Fibroblast of the aortic adventitia (primary cell): ENCODE data around the gene TMPRSS7. TPM values are rescaled to one million over a fixed set of nuclear protein-coding genes. Genes with fewer than 3 reads are reported as not detected.

Experiments
- DNase-seq: peaks from one replicate; pipeline ENCODE4 v3.0.0-alpha.2; 2010; ENCODE audit warnings: low read depth
- H3K4me3 ChIP-seq: 2 replicates; pipeline ENCODE4 v1.5.1; 2011; ENCODE audit warnings: low read depth, mild to moderate bottlenecking, control low read depth, low read length, moderate library complexity
- total RNA-seq: library from RNA; depleted of rRNA; stranded (reverse); fragments of >200 nt; gene quantifications from 2 replicates; pipeline ENCODE4 v1.2.3, GENCODE V29; 2012; ENCODE audit warnings: low replicate concordance
- TF ChIP-seq, protein P1 (sequence below): IDR thresholded peaks from 2 replicates; pipeline ENCODE4 v1.5.1; 2011; ENCODE audit warnings: mild to moderate bottlenecking, low read length, control low read depth, inconsistent platforms; ENCODE audit not compliant: insufficient read depth

Gene TMPRSS7
- total RNA-seq, 1 donor: not detected

DNA sequence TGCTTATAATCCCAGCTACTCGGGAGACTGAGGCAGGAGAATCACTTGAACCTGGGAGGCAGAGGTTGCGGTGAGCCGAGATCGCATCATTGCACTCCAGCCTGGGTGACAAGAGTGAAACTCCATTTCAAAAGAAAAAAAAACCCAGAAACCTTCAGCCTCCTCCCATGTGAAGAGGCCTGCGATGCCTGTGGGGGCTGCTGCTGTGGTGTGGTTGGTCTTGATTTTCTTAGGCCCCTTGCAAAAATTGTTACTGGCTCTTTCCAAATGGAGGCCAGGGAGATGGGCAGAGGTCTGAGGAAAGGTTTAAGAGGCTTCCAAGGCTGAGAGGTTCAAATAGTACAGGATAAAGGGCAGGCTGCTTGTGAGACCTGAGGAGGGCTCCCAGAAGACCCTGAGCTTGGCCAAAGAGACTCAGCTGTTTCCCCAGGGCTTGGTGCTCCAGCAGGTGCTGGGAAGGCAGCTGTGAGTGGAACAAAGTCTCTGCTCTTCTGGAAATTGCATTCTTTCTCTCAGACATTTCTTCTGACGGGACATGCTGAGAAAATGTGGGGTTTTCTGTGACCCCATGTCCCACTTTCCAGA lies 80.1 kb downstream of the TMPRSS7 start:
- TF ChIP-seq, protein P1, sequence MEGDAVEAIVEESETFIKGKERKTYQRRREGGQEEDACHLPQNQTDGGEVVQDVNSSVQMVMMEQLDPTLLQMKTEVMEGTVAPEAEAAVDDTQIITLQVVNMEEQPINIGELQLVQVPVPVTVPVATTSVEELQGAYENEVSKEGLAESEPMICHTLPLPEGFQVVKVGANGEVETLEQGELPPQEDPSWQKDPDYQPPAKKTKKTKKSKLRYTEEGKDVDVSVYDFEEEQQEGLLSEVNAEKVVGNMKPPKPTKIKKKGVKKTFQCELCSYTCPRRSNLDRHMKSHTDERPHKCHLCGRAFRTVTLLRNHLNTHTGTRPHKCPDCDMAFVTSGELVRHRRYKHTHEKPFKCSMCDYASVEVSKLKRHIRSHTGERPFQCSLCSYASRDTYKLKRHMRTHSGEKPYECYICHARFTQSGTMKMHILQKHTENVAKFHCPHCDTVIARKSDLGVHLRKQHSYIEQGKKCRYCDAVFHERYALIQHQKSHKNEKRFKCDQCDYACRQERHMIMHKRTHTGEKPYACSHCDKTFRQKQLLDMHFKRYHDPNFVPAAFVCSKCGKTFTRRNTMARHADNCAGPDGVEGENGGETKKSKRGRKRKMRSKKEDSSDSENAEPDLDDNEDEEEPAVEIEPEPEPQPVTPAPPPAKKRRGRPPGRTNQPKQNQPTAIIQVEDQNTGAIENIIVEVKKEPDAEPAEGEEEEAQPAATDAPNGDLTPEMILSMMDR: no peak
- no peak overlapping the region for H3K4me3 ChIP-seq
- no peak for DNase-seq

DNA sequence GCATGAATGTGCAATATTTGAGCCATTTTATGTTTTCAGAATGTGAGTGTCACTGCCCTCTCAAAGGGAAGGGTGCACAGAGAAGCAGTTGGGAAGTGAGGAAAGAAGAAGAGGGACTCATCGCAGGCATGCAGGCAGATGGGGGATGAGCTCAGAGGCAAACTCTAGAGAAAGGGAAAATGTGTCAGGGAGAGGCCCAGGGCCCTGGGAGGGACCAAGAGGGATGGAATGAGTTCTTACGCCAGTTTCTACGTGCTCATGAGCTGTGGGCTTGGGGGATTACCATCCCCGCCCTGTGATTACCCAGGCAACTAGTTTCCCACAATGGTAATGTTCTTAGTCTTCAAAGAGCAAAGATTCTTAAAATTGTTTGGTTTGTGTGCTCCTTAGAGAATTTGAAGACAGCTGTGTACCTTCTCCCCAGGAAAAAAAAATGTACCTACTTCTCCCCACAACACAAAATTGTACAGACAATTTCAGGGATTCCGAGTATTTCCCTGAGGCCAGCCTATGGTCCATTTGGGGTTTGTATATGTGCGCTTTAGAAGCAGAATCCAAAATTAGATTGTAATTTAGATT lies 80.7 kb downstream of the TMPRSS7 start:
- no peak for DNase-seq
- TF ChIP-seq, protein P1: no peak
- H3K4me3 ChIP-seq: no peak overlapping the region

DNA sequence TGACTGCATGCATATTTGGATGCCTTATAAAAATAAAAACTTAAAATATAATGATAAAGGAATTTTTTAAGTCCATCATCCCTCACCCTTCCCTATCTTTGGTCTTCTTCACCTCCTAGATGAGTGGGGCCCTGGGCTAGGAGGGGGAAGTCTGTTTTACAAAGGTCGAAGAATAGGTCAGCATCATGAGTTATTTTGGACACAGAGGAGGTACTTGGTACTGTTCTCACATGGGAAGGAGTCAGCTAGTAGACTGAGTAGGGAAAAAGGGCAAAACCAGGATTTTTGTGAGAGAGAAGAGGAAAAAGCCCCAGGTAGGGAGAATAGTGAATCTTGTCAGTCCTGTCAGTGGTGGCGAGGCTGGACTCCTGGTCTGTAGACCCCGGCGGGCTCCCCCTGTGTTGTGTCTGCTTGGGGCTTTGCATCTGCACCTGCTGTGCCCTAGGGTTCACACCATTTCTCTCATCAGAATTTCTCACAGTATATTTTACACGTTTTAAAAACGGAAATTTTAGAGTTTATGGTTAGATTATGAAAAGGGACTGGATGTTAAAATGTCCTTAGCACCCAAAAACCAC lies 81.4 kb downstream of the TMPRSS7 start:
- TF ChIP-seq, protein P1: no peak
- no peak for DNase-seq
- H3K4me3 ChIP-seq: no peak overlapping the region

DNA sequence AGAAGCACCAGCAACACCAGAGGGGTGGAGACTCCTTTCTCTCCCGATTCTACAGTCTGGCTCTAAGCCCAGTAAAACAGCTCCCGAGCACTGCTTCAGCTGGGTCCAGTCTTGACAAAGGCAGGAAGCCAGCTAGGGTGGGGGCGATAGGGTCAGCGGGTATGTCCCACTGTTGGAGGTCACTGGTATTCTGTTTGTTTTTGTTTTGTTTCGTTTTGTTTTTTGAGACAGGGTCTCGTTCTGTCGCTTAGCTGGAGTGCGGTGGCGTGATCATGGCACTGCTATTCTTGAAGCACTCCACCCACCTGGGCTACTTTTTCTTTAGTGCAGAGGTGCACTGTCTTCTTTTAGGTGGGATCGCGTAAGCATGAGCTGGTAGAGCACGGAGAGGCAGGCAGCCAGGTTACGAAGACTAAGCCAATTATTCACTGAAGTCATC lies 82.2 kb downstream of the TMPRSS7 start:
- TF ChIP-seq, protein P1: no peak
- no peak for DNase-seq
- no peak overlapping the region for H3K4me3 ChIP-seq

DNA sequence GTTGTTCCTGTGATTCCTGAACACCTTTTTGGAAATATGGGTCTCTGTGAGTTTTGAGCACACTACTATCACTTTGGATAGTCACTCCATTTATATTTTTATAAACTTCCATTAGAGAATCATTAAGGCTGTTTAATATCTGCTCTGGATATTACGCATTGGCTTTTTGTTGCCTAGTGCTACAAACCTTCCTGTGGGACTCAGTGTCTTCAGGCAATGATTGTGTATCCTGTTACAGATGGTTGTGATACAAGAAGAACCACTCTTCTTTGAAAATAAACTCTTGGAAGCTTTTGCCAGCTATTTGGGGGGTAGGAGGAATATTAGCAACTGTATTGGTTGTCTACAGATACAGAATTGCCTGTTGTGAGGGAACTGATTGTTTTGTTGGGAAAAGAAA lies 82.9 kb downstream of the TMPRSS7 start:
- DNase-seq: no peak
- TF ChIP-seq, protein P1: no peak
- no peak overlapping the region for H3K4me3 ChIP-seq

DNA sequence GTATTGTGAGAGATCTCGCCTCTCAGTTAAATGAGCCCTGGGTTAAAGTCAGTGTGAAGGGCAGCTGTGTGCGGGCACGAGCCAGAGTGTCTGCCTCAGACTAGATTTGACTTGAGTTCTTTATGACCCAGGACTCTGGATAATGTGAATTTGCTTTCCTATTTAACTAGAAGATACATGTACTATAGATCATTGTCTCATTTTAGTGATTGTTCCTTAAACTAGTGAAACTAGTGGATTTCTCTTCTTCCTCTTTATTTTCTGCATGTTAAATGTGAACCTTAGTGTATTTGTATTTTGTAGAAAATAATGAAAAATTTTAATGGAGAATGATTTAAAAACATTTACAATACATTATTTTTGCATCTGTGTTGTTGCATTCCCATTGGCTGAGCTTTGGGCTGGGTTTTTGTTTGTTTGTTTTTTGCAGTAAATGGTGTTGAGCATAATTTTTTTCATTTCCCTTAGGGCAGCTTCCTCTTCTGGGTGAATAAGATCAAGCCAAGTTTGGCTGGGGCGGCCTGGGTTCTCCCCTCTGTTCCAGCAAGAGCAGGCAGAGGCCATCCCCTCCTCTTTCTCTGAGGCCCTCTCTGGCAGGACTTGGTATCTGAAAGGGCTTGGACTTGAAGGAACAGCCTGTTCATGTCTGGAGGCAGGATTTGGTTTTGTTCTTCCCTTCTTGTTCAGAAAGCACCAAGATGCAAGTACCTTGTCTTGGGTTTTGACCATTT lies 83.5 kb downstream of the TMPRSS7 start:
- no peak for DNase-seq
- TF ChIP-seq, protein P1: no peak
- no peak overlapping the region for H3K4me3 ChIP-seq
